22Rv1 (cell line): ENCODE data around the gene SUMO2.
"Not testable (repeated sequence)": the region's sequence is repeated elsewhere in the genome, so short reads cannot be mapped to it uniquely, and the experiment has no call there.

Experiments
- H3K27ac ChIP-seq: fragments of 450-650 bp; 2 replicates; pipeline ENCODE4 v1.5.1; 2017
- ZFX ChIP-seq: fragments of 450-650 bp; IDR thresholded peaks from 2 replicates; pipeline ENCODE4 v1.6.1; 2017; ENCODE audit warnings: antibody characterized with exemption, borderline replicate concordance
- TF ChIP-seq, protein P1 (sequence below): fragments of 450-650 bp; IDR thresholded peaks from 2 replicates; pipeline ENCODE4 v1.5.1; 2017; ENCODE audit warnings: mild to moderate bottlenecking

Gene SUMO2

DNA sequence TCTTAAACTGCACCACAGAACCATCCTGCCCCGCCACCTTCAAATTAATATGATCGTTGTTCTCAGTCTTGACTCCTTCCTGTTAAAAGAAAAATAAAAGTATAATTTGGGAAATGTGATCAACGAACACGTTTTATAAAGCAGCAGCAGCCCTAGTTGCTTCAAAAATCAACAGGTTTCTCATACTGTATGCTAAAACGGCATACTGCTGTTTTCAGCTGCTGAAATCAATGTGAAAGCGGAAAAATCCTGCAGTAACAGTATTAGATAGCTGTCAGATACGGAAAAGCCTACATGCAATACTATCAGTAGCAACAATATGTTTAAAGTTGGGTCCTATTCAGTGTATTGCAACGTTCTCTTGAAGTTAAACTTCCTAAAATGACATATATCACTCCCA lies 1.6 kb downstream of the SUMO2 start:
- H3K27ac ChIP-seq: peak overlapping the region; percentile 99
- TF ChIP-seq, protein P1, sequence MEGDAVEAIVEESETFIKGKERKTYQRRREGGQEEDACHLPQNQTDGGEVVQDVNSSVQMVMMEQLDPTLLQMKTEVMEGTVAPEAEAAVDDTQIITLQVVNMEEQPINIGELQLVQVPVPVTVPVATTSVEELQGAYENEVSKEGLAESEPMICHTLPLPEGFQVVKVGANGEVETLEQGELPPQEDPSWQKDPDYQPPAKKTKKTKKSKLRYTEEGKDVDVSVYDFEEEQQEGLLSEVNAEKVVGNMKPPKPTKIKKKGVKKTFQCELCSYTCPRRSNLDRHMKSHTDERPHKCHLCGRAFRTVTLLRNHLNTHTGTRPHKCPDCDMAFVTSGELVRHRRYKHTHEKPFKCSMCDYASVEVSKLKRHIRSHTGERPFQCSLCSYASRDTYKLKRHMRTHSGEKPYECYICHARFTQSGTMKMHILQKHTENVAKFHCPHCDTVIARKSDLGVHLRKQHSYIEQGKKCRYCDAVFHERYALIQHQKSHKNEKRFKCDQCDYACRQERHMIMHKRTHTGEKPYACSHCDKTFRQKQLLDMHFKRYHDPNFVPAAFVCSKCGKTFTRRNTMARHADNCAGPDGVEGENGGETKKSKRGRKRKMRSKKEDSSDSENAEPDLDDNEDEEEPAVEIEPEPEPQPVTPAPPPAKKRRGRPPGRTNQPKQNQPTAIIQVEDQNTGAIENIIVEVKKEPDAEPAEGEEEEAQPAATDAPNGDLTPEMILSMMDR: no peak
- no peak for TF ChIP-seq ZFX

DNA sequence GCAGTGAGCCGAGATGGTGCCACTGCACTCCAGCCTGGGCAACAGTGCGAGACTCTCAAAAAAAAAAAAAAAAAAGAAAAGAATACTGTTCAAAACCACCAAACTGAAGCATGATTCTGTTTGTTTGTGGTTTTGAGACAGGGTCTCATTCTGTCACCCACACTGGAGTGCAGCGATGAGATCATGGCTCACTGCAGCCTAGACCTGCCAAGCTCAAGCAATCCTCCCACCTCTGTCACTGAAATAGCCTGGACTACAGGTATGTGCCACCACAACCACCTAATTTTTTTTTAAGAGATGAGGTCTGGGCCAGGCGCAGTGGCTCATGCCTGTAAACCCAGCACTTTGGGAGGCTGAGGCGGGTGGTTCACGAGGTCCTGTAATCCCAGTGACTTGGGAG lies 4.3 kb downstream of the SUMO2 start:
- no peak overlapping the region for H3K27ac ChIP-seq
- TF ChIP-seq, protein P1: no peak
- no peak for TF ChIP-seq ZFX

DNA sequence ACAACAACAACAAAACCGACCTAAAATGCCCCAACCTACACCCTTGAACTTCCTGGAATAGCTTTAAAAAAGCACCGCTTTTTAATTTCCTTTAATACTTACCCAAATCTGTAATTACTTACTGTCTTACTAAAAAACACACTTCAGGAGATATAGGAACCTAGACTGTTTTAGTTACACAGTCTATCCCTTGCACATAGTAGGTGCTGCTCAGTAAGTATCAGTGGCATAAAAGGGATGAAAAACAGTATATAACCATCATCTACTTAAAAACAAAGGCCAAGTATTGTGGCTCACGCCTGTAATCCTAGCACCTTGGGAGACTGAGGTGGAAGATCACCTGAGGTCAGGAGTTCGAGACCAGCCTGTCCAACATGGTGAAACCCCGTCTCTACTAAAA lies 6.1 kb downstream of the SUMO2 start:
- TF ChIP-seq, protein P1: no peak
- no peak for TF ChIP-seq ZFX
- H3K27ac ChIP-seq: no peak overlapping the region

DNA sequence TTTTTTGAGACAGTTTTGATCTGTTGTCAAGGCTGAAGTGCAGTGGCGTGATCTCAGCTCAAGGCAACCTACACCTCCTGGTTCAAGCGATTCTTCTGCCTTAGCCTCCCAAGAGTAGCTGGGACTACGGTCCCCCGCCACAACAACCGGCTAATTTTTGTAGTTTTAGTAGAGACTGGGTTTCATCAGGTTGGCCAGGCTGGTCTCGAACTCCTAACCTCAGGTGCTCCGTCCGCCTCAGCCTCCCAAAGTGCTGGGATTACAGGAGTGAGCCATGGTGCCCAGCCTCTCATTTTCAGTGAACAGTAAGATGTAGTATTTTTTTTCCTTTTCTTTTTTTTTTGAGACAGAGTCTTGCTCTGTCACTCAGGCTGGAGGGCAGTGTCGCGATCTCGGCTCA lies 7.8 kb downstream of the SUMO2 start:
- no peak for TF ChIP-seq ZFX
- TF ChIP-seq, protein P1: no peak
- H3K27ac ChIP-seq: no peak overlapping the region

GRCh38 chr17:75173526-75173925 lies 9.2 kb downstream of the SUMO2 start:
- no peak for TF ChIP-seq ZFX
- TF ChIP-seq, protein P1: no peak
- no peak overlapping the region for H3K27ac ChIP-seq

- H3K27ac ChIP-seq: no peak overlapping the region
- TF ChIP-seq ZFX: no peak
- TF ChIP-seq, protein P1: no peak
Measured at GRCh38 chr17:75168998-75169397, 13.8 kb downstream of the SUMO2 start.

- not testable (repeated sequence) for H3K27ac ChIP-seq
Measured at GRCh38 chr17:75164606-75165005, 18.2 kb downstream of the SUMO2 start.

GRCh38 chr17:75163074-75163473 lies 19.7 kb downstream of the SUMO2 start:
- TF ChIP-seq, protein P1: no peak
- no peak for TF ChIP-seq ZFX
- no peak overlapping the region for H3K27ac ChIP-seq
